Cardiac fibroblast (primary cell): ENCODE measurements around the gene FKBP2.

ENCODE experiments used
- DNase-seq, 2 donors: peaks; one replicate each; pipeline versions ENCODE4 v3.0.0 to v3.0.0-alpha.2; 2010; ENCODE audit warnings: low read depth in 2 of 2
- H3K4me3 ChIP-seq, 2 donors: replicated peaks in 1 of 2; 1 replicate in 1 of 2; 2 replicates in 1 of 2; pipeline ENCODE4 v1.5.1; 2011; ENCODE audit warnings: low read depth in 2 of 2, low read length in 2 of 2, mild to moderate bottlenecking in 2 of 2, moderate library complexity in 1 of 2
- TF ChIP-seq, protein P1 (sequence below): IDR thresholded peaks from one replicate; pipeline ENCODE4 v1.5.1; 2011; ENCODE audit warnings: low read depth, mild to moderate bottlenecking, low read length, inconsistent platforms

FKBP2 gene

DNA sequence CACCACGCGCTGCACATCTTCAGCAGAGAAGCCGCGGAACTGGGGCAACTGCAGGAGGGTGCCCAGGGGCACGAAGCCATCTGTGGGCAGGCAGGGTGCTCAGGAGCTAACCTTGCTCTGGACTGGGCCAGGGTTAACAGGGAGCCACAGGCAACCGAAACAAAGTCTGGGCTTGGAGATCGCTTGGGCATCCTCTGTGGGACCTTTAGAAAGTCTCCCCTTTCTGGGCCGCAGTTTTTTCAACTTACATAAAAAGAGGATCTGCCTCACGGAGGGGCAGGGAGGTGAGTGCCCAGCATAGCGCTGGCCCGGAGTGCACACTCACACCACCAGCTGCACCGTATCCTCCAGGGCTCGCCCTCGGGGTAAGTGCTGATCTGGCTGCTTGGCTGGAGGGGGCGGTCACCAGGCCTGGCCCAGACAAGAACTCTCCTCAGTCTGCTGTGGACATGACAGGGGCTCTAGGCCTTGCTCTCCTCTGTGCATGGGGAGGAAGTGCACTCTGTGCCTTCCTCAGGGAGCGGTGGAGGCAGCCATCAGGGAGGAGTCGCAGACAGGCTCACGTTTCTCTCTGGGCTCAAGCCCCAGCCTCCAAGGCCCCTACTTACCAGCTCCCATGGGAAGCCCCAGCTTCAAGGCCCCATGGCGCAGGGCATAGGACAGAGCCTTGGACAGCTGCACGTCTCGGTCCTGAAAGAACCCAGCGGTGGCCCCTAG is 15.8 kb upstream of the FKBP2 start:
- TF ChIP-seq, protein P1, sequence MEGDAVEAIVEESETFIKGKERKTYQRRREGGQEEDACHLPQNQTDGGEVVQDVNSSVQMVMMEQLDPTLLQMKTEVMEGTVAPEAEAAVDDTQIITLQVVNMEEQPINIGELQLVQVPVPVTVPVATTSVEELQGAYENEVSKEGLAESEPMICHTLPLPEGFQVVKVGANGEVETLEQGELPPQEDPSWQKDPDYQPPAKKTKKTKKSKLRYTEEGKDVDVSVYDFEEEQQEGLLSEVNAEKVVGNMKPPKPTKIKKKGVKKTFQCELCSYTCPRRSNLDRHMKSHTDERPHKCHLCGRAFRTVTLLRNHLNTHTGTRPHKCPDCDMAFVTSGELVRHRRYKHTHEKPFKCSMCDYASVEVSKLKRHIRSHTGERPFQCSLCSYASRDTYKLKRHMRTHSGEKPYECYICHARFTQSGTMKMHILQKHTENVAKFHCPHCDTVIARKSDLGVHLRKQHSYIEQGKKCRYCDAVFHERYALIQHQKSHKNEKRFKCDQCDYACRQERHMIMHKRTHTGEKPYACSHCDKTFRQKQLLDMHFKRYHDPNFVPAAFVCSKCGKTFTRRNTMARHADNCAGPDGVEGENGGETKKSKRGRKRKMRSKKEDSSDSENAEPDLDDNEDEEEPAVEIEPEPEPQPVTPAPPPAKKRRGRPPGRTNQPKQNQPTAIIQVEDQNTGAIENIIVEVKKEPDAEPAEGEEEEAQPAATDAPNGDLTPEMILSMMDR: no peak

DNA sequence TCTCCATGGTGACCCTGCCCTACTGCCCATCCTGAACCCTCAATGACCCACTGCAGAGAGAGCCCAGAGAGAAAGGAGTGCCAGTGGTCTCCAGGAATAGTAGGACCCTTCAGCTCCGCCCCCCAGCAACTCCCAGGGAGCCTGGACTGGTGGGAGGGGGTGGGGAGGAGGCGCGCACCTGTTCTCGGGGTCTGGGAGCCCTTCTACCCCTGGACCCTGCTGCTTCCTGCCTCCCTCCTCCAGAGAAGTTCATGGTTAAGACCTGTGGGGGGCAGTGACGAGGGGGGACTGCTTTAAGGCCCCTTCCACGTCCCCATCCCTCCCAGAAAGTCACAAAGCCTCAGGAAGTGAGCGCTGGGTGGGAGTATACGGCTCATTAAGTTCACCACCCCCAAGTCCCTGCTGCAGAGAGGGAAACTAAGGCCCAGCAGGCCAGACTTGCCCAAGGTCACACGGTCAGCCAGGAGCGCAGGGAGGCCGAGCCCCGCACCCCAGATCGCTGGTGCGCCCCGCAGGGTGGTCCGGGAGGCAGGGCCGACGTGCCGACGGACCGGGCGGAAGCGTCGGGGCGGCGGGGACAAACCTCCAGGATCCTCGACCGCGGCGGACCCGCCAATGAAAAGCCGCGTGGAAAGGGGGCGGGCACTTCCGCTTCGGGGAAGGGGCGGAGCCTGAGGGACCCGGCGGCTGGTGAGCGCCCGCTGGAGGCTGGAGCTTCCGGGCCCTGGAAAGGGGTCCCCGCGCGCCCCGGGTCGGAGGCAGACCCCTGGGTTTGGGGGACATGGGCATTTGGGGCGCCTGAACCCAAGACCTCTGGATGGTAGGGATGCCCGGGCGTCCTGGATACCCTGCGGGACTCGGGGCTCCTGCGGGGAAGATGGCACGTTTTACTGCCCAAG is 15.0 kb upstream of the FKBP2 start, which contains the start of the genes NUDT22 and TRPT1:
Gene NUDT22, plus strand, starts transcription at position 667 of the 899 bp plus-strand sequence. CDS start 379 bp downstream, outside the sequence.
Gene TRPT1, minus strand, starts transcription at position 579 of the 899 bp plus-strand sequence. Its CDS starts 326 bp downstream, at position 253.
- peak; percentile 74 to 82 for DNase-seq
- TF ChIP-seq, protein P1: peak; percentile 35
- peak within 1 kb of the TSS; percentile 84 to 89 for H3K4me3 ChIP-seq

More for the DNA sequence above, 15.8 kb upstream of the FKBP2 start:
- H3K4me3 ChIP-seq: peak overlapping the region; percentile 84 to 89
- DNase-seq: no peak

DNA sequence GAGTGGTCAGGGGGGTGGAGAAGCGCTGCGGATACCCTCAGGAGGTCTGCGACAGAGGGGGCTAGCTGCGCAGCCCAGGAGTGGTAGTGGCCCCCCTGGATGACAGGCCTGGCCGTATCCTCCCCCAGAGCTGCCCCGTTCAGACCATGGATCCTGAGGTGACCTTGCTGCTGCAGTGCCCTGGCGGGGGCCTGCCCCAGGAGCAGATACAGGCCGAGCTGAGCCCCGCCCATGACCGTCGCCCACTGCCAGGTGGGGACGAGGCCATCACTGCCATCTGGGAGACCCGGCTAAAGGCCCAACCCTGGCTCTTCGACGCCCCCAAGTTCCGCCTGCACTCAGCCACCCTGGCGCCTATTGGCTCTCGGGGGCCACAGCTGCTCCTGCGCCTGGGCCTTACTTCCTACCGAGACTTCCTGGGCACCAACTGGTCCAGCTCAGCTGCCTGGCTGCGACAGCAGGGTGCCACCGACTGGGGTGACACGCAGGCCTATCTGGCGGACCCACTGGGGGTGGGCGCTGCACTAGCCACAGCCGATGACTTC is 14.3 kb upstream of the FKBP2 start:
- H3K4me3 ChIP-seq: peak overlapping the region; percentile 84 to 89
- no peak for DNase-seq
- TF ChIP-seq, protein P1: no peak

DNA sequence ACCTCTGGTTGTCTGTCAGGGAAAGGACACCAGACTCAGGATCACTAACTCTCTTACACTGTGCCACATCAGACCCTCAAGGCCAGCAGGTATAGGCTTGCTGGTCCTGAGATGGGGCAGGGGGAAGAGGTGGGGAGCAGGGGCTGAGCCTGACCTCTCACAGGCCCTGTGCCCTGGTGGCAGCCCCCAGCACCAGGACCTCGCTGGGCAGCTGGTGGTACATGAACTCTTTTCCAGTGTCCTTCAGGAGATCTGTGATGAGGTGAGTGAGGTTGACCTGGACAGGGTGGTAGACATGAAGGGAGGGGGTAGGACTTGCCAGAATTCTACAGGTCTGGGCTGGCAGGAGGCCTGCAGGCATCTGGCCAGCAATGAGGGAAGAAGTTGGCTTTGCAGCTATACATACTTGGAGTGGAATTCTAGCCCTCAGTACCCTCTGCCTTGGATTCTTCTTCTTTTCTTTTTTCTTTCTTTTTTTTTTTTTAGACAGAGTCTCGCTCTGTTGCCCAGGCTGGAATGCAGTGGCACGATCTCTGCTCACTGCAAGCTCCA is 13.4 kb upstream of the FKBP2 start:
- peak overlapping the region; percentile 84 to 89 for H3K4me3 ChIP-seq
- DNase-seq: peak in 1 of 2 donors; percentile 51
- TF ChIP-seq, protein P1: no peak

DNA sequence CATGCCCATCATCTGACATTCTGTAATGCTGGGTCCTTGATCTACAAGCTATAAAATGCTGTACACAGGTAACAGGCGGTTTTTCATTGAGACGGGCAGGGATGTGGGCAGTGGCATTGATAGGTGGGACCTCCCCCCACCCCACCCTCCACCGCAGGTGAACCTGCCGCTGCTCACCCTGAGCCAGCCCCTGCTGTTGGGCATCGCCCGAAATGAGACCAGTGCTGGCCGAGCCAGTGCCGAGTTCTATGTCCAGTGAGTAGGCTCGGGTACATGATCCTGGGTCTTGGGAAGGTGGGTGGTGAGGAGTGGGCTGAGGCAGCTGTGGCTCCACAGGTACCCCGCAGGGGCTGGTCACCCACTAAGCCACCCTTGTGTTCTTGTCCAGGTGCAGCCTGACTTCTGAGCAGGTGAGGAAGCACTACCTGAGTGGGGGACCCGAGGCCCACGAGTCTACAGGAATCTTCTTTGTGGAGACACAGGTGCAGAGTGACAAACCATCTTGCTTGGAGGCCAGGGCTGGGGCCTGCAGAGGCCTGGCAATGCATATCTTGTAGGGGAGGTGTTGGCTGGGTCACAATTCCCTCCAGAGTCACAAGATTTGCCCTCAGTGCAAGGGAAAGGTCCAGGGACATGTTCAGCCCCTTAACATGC is 11.7 kb upstream of the FKBP2 start:
- no peak for DNase-seq
- TF ChIP-seq, protein P1: no peak
- no peak overlapping the region for H3K4me3 ChIP-seq

DNA sequence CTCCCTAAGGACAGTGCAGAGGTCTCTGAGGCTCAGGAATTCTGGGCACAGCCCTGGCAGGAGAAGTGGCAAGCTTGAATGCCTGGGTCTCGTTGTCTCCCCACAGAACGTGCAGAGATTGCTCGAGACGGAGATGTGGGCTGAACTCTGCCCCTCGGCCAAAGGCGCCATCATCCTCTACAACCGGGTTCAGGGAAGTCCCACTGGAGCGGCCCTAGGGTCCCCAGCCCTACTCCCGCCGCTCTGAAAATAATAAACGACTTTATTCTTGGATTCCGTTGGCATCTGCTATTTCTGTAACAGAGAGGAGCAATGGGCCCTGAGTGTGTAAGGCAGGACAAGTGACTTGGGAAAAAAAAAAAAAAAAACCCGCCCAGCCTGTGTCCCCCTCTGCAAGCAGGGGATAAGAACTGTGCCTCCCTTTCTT is 11.1 kb upstream of the FKBP2 start:
- TF ChIP-seq, protein P1: no peak
- no peak for DNase-seq
- H3K4me3 ChIP-seq: peak overlapping the region; percentile 73
